ENCODE results near the gene MRS2.

- no peak for TF ChIP-seq CTCF (IDR thresholded peaks at IDR 0.05)
- no peak for TF ChIP-seq GATA3 (IDR thresholded peaks at IDR 0.05; ENCODE audit: borderline replicate concordance)
- no peak for TF ChIP-seq RAD21 (conservative IDR thresholded peaks at IDR 0.05 in 1 of 2, IDR thresholded peaks at IDR 0.05 in 1 of 2)
- TF ChIP-seq KDM5A (IDR thresholded peaks at IDR 0.05), result no peak
- TF ChIP-seq JUNB (IDR thresholded peaks at IDR 0.05), result no peak
- no peak for TF ChIP-seq EP300 (IDR thresholded peaks at IDR 0.05)
- TF ChIP-seq MAX (IDR thresholded peaks at IDR 0.05), result no peak
- no peak for TF ChIP-seq CHD2 (IDR thresholded peaks at IDR 0.05; ENCODE audit: low read length, partially characterized antibody)
- TF ChIP-seq SMC3 (IDR thresholded peaks at IDR 0.05), result no peak
- TF ChIP-seq POLR2A (IDR thresholded peaks at IDR 0.05; ENCODE audit: low read length), result no peak
- no peak for TF ChIP-seq CBX8 (IDR thresholded peaks at IDR 0.05)
- no peak for TF ChIP-seq RCOR1 (IDR thresholded peaks at IDR 0.05; ENCODE audit: low read depth, low read length)
Measured at GRCh38 chr6:24425091-24425490, 22.4 kb downstream of the MRS2 start.

Data from A549 (cell line).